Fibroblast of skin of back (primary cell): ENCODE data around the gene FADS2.
A peak's percentile ranks its signal among the peaks of the same experiment; 100 is the strongest.

Experiments used
- DNase-seq: peaks from one replicate; pipeline ENCODE4 v3.0.0-alpha.2; 2013

The FADS2 gene

DNA sequence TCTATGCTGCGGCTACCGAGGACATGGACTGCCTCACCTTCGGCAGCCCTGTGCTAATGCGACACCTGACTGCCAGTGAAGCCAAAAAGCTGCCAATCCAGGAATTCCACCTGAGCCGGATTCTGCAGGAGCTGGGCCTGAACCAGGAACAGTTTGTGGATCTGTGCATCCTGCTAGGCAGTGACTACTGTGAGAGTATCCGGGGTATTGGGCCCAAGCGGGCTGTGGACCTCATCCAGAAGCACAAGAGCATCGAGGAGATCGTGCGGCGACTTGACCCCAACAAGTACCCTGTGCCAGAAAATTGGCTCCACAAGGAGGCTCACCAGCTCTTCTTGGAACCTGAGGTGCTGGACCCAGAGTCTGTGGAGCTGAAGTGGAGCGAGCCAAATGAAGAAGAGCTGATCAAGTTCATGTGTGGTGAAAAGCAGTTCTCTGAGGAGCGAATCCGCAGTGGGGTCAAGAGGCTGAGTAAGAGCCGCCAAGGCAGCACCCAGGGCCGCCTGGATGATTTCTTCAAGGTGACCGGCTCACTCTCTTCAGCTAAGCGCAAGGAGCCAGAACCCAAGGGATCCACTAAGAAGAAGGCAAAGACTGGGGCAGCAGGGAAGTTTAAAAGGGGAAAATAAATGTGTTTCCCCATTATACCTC lies 32.1 kb upstream of the FADS2 start:
- DNase-seq = no peak

DNA sequence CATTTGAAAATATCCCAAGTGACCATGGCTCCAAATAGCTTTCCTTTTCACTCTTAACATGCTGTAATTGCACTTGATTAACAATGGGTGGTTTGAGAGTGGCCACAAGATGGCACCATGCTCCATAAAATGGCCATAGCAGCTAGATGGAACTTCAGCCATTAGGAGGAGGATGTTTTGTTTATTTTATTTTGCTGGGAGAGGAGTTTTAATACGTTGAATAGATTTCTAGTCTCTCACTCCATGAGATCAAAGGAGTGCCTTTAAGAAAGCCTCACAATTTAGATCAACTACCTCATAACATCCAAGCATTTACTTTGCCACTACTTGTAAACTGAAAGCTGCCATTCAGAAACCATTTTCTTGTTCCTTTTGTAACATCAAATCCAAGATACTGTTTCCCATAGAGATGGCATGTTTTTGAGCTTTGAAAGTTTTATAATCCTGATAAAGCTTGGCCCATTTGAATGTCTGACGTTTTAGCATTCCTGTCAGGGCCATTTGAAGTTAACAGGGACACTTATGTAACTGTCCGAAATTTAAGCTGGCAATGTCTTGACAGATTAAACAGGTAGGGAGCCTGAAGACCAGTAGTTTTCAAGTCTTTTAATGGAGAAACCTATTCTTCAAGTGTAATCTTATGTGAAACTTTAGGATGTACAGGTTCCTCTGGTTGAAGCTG lies 30.7 kb upstream of the FADS2 start:
- DNase-seq = peak; percentile 77

- no peak for DNase-seq
Observed at GRCh38 chr11:61799665-61800284, 28.3 kb upstream of the FADS2 start.

DNA sequence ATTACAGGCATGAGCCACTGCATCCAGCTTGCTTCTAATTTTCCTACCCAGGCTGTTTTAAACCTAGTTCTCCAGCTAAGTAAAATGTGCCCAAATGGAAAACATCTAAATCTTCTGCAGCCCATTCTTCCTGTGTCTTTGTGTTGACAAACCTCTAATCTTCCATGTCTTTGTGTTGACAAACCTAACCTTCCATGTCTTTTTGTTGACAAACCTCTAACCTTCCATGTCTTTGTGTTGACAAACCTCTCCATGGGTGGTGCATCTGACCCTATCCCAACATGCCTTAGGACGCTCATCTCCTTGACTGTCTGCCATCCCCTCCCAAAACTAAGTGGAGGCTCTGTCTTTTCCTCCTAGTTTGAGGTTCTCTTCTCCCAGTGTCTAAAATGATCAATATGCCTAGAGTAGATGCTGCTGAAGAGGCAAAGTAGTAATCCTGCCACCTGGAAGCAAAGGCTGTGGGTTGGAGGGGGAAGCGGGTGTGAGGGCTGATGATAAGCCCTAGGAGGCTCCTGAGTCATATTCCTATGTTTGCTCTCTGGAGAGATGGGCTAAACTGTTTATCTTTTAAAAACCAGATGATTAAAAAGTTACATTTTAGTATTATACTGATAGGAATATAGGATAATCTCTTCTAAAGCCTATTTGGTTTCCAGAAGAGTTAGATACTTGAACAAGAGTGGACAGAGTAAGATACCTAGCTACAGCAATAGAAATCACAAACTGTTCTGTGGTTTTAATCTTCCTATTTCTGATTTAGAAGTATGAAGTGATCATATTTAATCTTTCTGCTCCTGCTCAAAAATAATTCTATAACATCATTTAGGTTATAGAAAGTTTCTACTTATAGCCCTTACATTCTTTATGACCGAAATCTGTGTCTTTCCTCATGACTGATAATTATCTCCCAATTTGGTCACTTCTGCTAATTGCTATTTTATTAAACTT lies 27.5 kb upstream of the FADS2 start:
- DNase-seq = no peak

GRCh38 chr11:61802605-61803004 lies 25.5 kb upstream of the FADS2 start:
- no peak for DNase-seq

- no peak for DNase-seq
Observed at GRCh38 chr11:61803889-61804647, 24.0 kb upstream of the FADS2 start.

- DNase-seq = no peak
Observed at GRCh38 chr11:61805146-61805545, 23.0 kb upstream of the FADS2 start.

GRCh38 chr11:61806785-61807184 lies 21.3 kb upstream of the FADS2 start:
- DNase-seq = no peak

GRCh38 chr11:61810671-61811175 lies 17.4 kb upstream of the FADS2 start:
- DNase-seq = no peak

GRCh38 chr11:61811831-61812230 lies 16.3 kb upstream of the FADS2 start:
- no peak for DNase-seq

- DNase-seq = no peak
Observed at GRCh38 chr11:61812736-61813411, 15.2 kb upstream of the FADS2 start.

DNA sequence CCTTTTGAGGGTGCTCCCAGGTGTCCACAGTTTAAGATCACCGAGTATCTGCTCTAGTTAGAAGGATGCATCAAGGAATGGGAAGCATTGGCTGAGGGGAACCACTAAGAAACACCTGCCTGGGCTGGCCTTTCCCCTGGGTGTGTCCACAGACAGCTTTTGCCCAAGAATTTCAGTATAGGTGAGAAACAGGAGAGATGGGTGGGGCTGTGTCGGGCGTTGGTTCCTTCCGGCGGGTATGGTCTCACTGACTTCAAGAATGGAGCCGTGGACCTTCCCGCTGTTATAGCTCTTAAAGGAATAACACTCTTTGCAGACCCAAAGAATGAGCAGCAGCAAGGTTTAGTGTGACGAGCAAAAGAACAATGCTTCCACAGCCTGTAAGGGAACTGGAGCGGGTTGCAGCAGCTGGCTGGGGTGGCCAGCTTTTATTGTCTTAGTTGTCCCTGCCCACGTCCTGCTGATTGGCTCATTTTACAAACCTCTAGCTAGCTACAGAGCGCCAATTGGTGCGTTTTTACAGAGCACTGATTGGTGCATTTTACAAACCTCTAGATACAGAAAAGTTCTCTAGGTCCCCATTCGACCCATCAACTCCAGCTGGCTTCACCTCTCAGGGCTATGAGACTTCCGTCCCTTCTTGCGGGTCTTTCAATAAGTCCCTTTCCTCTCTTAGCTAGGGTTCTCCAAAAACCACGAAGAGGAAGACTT lies 13.7 kb upstream of the FADS2 start:
- DNase-seq = peak; percentile 41

GRCh38 chr11:61814958-61815789 lies 12.9 kb upstream of the FADS2 start:
- peak; percentile 90 for DNase-seq

DNA sequence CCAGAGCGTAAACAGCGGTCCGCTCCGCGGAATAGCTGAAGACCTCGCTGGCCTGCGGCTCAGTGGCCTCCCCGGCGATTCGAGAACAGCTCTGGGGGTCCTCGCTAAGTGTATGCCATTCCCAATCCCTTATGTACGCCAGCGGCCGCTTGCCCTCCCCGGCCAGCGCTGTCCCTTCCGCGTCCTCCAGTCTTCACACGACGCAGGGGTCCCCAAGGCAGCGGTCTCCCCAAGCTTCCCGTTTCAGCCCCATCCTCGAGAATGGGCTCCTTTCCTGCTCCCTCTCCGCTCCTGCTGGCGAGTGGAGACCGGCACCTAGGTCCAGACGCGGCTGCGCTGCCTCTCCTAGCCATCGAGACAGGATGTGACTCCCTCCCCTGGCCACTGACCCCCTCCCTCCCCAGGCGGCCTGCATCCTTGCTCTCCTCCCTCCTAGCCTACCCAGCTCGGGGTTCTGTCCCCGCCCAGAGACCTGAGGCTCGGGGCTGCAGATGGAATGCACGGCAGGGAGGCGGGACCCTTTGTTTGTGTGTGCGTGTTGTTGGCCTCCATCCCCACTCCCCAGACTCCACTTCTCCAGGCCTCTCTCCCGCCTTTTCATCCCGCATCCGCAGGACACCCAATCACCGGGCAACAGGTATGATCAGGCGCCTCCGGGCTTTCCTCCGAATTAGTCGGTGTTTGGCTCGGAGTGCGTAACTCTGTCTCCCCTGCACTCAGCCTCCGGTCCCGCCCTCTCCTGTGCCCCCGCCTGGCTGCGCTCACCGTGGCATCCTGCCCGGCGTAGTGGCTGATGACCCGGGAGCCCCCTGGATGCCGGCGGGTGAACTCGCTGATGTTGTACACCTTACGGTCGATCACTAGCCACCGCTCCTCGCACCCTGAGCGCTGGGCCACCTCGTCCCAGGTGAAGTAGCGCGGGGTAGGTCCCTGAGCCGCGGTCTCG lies 12.0 kb upstream of the FADS2 start:
- peak; percentile 73 for DNase-seq

DNA sequence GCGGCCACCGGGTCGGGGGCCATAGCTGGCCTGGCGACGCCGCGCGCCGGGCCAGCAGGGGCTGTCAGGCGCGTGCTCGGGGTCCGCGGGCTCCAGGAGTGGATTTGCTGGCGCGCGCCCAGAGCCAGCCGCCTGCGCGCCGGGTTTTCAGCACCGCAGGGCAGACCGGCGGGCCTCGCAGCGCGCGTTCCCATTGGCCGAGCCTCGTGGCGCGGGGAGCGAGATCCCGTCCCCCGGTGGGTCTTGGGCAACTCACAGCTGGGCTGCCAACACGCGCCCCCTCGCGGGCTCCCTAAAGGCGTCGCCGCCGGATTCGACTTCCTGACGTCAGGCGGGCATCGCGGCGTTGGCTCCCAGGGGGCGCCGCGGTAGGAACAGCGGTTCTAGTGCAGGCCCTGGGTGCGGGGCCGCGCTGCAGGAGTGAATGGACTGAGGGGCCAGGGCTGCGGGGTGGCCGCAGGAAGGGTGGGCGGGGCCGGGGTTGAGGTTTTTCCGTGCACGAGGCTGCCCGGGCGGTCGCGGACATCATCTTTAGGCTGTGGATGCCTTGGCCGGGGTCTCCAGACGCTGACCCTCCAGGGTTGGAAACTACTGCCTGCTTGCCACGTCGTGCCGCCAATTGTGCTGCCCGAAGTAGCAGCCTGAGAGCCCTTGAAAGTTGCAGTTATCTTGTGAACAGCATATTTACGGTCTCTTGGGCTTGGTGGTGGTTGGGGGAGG lies 11.2 kb upstream of the FADS2 start, which contains the start of gene FADS1:
Gene FADS1, minus strand, starts transcription at position 268 of the 720 bp plus-strand sequence. Its CDS starts 74 bp downstream, at position 194.
- DNase-seq = peak; percentile 93

GRCh38 chr11:61817471-61818202 lies 10.5 kb upstream of the FADS2 start:
- DNase-seq = no peak

- peak; percentile 36 for DNase-seq
Observed at GRCh38 chr11:61820174-61820573, 7.9 kb upstream of the FADS2 start.
